ENCODE measurements around the gene PACRG. TPM values are rescaled to one million over a fixed set of nuclear protein-coding genes. Genes with fewer than 3 reads are reported as not detected.

PACRG gene
- total and polyA plus RNA-seq, 2 donors (not counting 3 experiments of a cell fraction or from before 2014, with no cell fraction given), result 0.08 TPM; not detected in 1

- BruUV-seq (replicated peaks), result no TSS peak
- Histone ChIP-seq H3K36me3 (ENCODE audit: control insufficient read depth in 2 of 2, extremely low read depth in 1 of 2, insufficient read depth in 2 of 2, low read length in 2 of 2) (no peaks in the 10 kb centered on the region), H2AFZ (ENCODE audit: low read depth, low read length) (no peak overlapping the region), H3K4me2 (ENCODE audit: insufficient read depth, low read length) (no peak overlapping the region), H3K4me1 (ENCODE audit: control insufficient read depth, extremely low read depth, insufficient read depth, low read length) (no peaks in the 10 kb centered on the region), H3K79me2 (ENCODE audit: control insufficient read depth, insufficient read depth, low read length) (no peaks in the 10 kb centered on the region), H3K9me1 (replicated peaks; ENCODE audit: control insufficient read depth, extremely low read depth, insufficient read depth, low read length) (no peaks in the 10 kb centered on the region), H3K27me3 (ENCODE audit: control insufficient read depth in 2 of 2, insufficient read depth in 2 of 2, low read length in 2 of 2) (no peaks in the 10 kb centered on the region), H3K9ac (replicated peaks; ENCODE audit: extremely low read depth, insufficient read depth, low read length) (no peak overlapping the region), H3K9me3 (replicated peaks; ENCODE audit: control insufficient read depth, insufficient read depth, low read length) (no peaks in the 10 kb centered on the region), H4K20me1 (replicated peaks; ENCODE audit: control insufficient read depth, extremely low read depth, insufficient read depth, low read length) (no peaks in the 10 kb centered on the region), H3K27ac (ENCODE audit: insufficient read depth, low read depth, low read length) (no peak overlapping the region), H3K4me3 (replicated peaks in 1 of 3; ENCODE audit: insufficient read depth in 1 of 3, low read depth in 1 of 3, low read length in 3 of 3) (no peak overlapping the region)
- dilution Hi-C loops (cut with MboI; ENCODE audit: extremely low pct_ligation_motif_present, low sequenced_read_pairs), result no loop called here
- CTCF ChIA-PET, result no interaction called here
- DNase-seq (ENCODE audit: low read depth, low spot score) (no peak), FAIRE-seq (no peak)
- POLR2A ChIA-PET, result no interaction called here
- intact Hi-C loops (cut with micrococcal nuclease), result no loop called here
- TF ChIP-seq MAX (IDR thresholded peaks at IDR 0.05; ENCODE audit: insufficient read depth, insufficient read length), result no peak
- TF ChIP-seq MYC (IDR thresholded peaks at IDR 0.05; ENCODE audit: low read depth, low read length), result no peak
- TF ChIP-seq GATA2 (IDR thresholded peaks at IDR 0.05; ENCODE audit: insufficient read depth, insufficient read length, low read depth, low read length), result no peak
- TF ChIP-seq POLR2A (IDR thresholded peaks at IDR 0.05; ENCODE audit: low read depth, low read length), result no peak
- TF ChIP-seq POLR2AphosphoS5 (IDR thresholded peaks at IDR 0.05; ENCODE audit: insufficient read depth, low read depth, low read length), result no peak
- TF ChIP-seq JUN (IDR thresholded peaks at IDR 0.05; ENCODE audit: borderline replicate concordance, insufficient read depth, insufficient read length, low read depth), result no peak
- no peak for TF ChIP-seq CTCF (IDR thresholded peaks at IDR 0.05; ENCODE audit: extremely low read depth in 1 of 2, insufficient read depth in 1 of 2, low read depth in 1 of 2, low read length in 2 of 2)
- TF ChIP-seq FOS (IDR thresholded peaks at IDR 0.05; ENCODE audit: borderline replicate concordance, insufficient read depth, low read length), result no peak
- no peak for TF ChIP-seq EZH2 (IDR thresholded peaks at IDR 0.05; ENCODE audit: borderline replicate concordance, low read depth, low read length, severe bottlenecking)
Measured at GRCh38 chr6:163087981-163088380, 360.2 kb downstream of the PACRG start.
